MM.1S (cell line): ENCODE results near the gene TOM1.

Experiments used
- EZH2 ChIP-seq: fragments of 300-600 bp; sonication (generic); optimal IDR thresholded peaks from 2 replicates; pipeline ENCODE3; 2017; ENCODE audit warnings: low read depth, mild to moderate bottlenecking, antibody characterized with exemption, low read length, mixed read lengths
- EZH2phosphoT487 ChIP-seq: fragments of 300-600 bp; sonication (generic); IDR thresholded peaks from 2 replicates; pipeline ENCODE4 v1.6.1; 2018; ENCODE audit warnings: antibody characterized with exemption, low read length
- TF ChIP-seq, protein P1 (sequence below): fragments of 300-600 bp; sonication (generic); IDR thresholded peaks from 2 replicates; pipeline ENCODE4 v1.5.1; 2016; ENCODE audit warnings: antibody characterized with exemption, low read length, mixed read lengths

DNA sequence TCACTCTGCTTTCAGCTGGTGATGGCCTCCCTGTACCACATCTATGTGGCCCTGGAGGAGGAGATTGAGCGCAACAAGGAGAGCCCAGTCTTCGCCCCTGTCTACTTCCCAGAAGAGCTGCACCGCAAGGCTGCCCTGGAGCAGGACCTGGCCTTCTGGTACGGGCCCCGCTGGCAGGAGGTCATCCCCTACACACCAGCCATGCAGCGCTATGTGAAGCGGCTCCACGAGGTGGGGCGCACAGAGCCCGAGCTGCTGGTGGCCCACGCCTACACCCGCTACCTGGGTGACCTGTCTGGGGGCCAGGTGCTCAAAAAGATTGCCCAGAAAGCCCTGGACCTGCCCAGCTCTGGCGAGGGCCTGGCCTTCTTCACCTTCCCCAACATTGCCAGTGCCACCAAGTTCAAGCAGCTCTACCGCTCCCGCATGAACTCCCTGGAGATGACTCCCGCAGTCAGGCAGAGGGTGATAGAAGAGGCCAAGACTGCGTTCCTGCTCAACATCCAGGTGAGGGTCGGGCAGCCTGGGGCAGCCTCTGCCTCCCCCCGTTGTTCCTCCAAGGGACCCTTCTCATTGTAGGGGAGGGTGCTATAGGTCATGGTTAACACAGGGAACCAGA, 87.1 kb downstream of the TOM1 start:
- TF ChIP-seq, protein P1, sequence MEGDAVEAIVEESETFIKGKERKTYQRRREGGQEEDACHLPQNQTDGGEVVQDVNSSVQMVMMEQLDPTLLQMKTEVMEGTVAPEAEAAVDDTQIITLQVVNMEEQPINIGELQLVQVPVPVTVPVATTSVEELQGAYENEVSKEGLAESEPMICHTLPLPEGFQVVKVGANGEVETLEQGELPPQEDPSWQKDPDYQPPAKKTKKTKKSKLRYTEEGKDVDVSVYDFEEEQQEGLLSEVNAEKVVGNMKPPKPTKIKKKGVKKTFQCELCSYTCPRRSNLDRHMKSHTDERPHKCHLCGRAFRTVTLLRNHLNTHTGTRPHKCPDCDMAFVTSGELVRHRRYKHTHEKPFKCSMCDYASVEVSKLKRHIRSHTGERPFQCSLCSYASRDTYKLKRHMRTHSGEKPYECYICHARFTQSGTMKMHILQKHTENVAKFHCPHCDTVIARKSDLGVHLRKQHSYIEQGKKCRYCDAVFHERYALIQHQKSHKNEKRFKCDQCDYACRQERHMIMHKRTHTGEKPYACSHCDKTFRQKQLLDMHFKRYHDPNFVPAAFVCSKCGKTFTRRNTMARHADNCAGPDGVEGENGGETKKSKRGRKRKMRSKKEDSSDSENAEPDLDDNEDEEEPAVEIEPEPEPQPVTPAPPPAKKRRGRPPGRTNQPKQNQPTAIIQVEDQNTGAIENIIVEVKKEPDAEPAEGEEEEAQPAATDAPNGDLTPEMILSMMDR: no peak
- TF ChIP-seq EZH2phosphoT487 (no peak), EZH2 (no peak)
